Subcutaneous adipose tissue (tissue), 4 donors: ENCODE results near the gene OR9Q1. TPM values are rescaled to one million over a fixed set of nuclear protein-coding genes. Genes with fewer than 3 reads are reported as not detected.

Experiments used
- total RNA-seq, 4 donors: library from RNA; depleted of rRNA; stranded (reverse); fragments of >200 nt; gene quantifications; one replicate each; pipeline ENCODE4 v1.1.0, GENCODE V29; 2016
- TF ChIP-seq, protein P1 (sequence below): fragments of 450-650 bp; IDR thresholded peaks from one replicate; pipeline ENCODE4 v1.5.1; 2016; ENCODE audit warnings: low read depth, mild to moderate bottlenecking, control low read depth, antibody characterized with exemption, moderate library complexity

OR9Q1 gene, protein sequence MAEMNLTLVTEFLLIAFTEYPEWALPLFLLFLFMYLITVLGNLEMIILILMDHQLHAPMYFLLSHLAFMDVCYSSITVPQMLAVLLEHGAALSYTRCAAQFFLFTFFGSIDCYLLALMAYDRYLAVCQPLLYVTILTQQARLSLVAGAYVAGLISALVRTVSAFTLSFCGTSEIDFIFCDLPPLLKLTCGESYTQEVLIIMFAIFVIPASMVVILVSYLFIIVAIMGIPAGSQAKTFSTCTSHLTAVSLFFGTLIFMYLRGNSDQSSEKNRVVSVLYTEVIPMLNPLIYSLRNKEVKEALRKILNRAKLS
- total RNA-seq = not detected

GRCh38 chr11:58023435-58023931 lies at the start of gene OR9Q1:
OR9Q1 (plus strand) TSS chr11:58023881; CDS start chr11:58179445, 155,564 bp downstream.
- TF ChIP-seq, protein P1, sequence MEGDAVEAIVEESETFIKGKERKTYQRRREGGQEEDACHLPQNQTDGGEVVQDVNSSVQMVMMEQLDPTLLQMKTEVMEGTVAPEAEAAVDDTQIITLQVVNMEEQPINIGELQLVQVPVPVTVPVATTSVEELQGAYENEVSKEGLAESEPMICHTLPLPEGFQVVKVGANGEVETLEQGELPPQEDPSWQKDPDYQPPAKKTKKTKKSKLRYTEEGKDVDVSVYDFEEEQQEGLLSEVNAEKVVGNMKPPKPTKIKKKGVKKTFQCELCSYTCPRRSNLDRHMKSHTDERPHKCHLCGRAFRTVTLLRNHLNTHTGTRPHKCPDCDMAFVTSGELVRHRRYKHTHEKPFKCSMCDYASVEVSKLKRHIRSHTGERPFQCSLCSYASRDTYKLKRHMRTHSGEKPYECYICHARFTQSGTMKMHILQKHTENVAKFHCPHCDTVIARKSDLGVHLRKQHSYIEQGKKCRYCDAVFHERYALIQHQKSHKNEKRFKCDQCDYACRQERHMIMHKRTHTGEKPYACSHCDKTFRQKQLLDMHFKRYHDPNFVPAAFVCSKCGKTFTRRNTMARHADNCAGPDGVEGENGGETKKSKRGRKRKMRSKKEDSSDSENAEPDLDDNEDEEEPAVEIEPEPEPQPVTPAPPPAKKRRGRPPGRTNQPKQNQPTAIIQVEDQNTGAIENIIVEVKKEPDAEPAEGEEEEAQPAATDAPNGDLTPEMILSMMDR = no peak

DNA sequence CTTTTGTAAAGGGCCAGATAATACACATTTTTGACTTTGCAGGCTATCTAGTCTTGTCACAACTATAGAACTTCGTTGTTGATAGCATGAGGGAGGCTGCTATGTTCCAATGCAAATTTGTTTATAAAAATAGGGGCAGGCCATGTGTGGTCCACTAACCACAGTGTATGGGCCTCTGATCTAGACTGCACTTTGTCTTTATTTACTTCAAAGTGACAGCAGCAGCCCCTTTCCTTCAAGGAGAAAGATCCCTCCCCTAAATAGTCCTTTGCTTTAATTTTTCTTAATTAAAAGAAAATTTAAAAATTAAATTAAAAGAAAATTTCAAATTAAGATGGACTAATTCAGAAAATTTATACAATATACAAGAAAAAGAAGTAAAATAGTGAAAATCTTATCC lies 49.5 kb upstream of the OR9Q1 start:
- TF ChIP-seq, protein P1 = no peak

DNA sequence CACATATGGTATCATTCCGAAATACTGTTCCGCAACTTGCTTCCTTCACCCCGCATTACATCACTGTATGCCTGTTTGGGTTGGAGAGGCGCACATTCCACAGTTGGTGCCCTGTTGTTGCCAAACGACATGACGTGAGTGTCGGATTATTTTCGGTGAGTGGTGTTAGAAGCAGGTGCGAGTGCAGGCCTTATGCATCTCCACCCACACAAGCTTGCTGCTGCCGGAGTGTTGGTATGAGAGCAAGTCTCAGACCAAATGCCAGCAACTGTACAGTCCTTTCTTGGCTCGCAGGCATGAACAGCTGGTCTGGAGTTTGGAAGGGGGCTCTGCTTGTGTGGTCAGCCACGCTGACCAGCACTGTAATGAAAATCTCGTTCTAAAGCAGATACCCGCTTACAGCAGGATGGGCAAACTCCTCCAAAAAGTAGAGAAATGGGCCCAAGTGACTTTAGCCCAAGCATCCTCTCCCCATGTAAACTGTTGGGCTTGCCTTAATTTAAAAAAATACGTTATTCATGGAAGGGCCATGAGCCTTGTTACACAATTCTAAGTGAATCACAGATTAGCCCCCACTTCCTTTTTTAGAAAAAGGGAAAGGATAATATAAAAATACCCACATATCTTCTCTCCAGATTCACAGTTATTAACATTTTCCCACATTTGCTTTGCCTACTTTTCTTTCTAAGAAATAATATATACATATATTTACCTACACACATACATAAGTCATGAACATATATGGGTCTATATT lies 48.7 kb upstream of the OR9Q1 start:
- TF ChIP-seq, protein P1 = no peak

DNA sequence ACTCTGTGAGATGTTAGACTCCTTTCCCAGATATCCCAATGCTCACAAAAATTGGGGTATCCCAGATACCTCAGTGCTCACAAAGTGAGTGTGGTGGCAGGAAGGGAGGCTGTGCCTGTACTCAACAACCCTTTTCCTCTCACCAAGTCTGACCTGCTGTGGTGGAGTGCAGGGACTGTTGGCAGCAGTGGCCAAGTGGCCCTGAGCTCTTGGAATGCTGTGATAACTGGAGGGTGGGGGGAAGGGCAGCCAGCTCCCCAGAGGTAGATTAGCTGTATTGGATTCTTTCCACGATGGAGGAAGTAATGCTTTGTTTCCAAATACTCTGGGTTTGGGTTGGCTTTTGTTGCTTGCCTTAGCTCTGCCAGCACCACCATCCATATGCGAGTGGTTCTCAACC lies 46.0 kb upstream of the OR9Q1 start:
- TF ChIP-seq, protein P1 = no peak

- TF ChIP-seq, protein P1 = no peak
Observed at GRCh38 chr11:57978686-57979531, 44.8 kb upstream of the OR9Q1 start.

DNA sequence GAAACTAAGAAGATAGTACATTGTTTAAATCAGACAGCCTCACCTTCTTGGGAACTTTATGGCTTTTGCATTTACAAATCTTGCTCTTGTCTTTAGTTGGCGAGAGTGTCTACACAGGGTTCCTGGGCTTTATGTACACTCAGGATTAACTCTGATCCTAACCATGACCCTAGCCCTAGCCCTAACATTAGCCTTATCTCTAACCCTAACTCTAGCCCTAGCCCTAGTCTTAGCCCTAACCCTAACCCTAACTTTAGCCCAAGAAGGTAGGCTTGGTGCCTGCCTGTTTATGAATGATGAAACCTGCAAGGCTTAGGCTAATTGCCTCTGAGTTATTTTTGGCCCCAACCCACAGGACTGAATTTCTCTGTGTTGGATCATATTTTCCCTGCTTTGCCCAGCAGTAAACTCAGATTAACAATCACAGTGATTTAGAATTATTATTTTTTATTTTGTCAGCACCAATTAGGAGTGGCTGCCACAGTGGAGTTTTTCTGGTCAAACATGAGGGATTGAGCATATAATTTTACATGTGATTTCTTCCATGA lies 44.1 kb upstream of the OR9Q1 start:
- TF ChIP-seq, protein P1 = no peak
